Skeletal muscle cell (primary cell): Measurements from ENCODE around the gene PI16.

Experiments
- DNase-seq: peaks from one replicate; pipeline ENCODE4 v3.0.0-alpha.2; 2010; ENCODE audit warnings: low read depth
- H3K4me3 ChIP-seq: 2 replicates; pipeline ENCODE4 v1.5.1; 2011; ENCODE audit warnings: low read depth, mild to moderate bottlenecking, control low read depth, low read length, moderate library complexity

Gene PI16

GRCh38 chr6:36970892-36971842 lies 16.6 kb downstream of the PI16 start:
- H3K4me3 ChIP-seq: no peak overlapping the region
- DNase-seq: no peak

GRCh38 chr6:36971921-36972673 lies 17.6 kb downstream of the PI16 start:
- DNase-seq: no peak
- H3K4me3 ChIP-seq: no peak overlapping the region

- DNase-seq: no peak
- no peak overlapping the region for H3K4me3 ChIP-seq
Observed at GRCh38 chr6:36973190-36973589, 18.7 kb downstream of the PI16 start.

- no peak for DNase-seq
- no peak overlapping the region for H3K4me3 ChIP-seq
Observed at GRCh38 chr6:36973647-36974046, 19.1 kb downstream of the PI16 start.

- H3K4me3 ChIP-seq: no peak overlapping the region
- DNase-seq: no peak
Observed at GRCh38 chr6:36975231-36976006, 20.9 kb downstream of the PI16 start.

- H3K4me3 ChIP-seq: no peak overlapping the region
- DNase-seq: no peak
Observed at GRCh38 chr6:36976007-36976264, 21.4 kb downstream of the PI16 start.

- DNase-seq: no peak
- H3K4me3 ChIP-seq: no peak overlapping the region
Observed at GRCh38 chr6:36976509-36976908, 22.0 kb downstream of the PI16 start.

GRCh38 chr6:36976931-36977330 lies 22.4 kb downstream of the PI16 start:
- no peak for DNase-seq

GRCh38 chr6:36977470-36977941 lies 23.0 kb downstream of the PI16 start:
- no peak overlapping the region for H3K4me3 ChIP-seq
- no peak for DNase-seq

More at GRCh38 chr6:36976931-36977330, 22.4 kb downstream of the PI16 start:
- H3K4me3 ChIP-seq: no peak overlapping the region

GRCh38 chr6:36978421-36979346 lies 24.1 kb downstream of the PI16 start:
- no peak for DNase-seq
- no peak overlapping the region for H3K4me3 ChIP-seq

- peak; percentile 15 for DNase-seq
- H3K4me3 ChIP-seq: no peak overlapping the region
Observed at GRCh38 chr6:36979347-36979742, 24.8 kb downstream of the PI16 start.

- no peak for DNase-seq
- no peak overlapping the region for H3K4me3 ChIP-seq
Observed at GRCh38 chr6:36980129-36980528, 25.6 kb downstream of the PI16 start.

- H3K4me3 ChIP-seq: no peak overlapping the region
- no peak for DNase-seq
Observed at GRCh38 chr6:36980876-36981619, 26.5 kb downstream of the PI16 start.

- H3K4me3 ChIP-seq: no peak overlapping the region
- DNase-seq: no peak
Observed at GRCh38 chr6:36983538-36983937, 29.0 kb downstream of the PI16 start.

GRCh38 chr6:36984581-36985416 lies 30.3 kb downstream of the PI16 start:
- H3K4me3 ChIP-seq: peak overlapping the region; percentile 98
- DNase-seq: peak; percentile 49

GRCh38 chr6:36985417-36985807 lies 30.9 kb downstream of the PI16 start:
- DNase-seq: no peak

More at GRCh38 chr6:36985417-36985807, 30.9 kb downstream of the PI16 start:
- H3K4me3 ChIP-seq: peak overlapping the region; percentile 98
